IMR-90 (cell line): ENCODE results near the gene MFAP2. TPM values are rescaled to one million over a fixed set of nuclear protein-coding genes. Genes with fewer than 3 reads are reported as not detected.

Source experiments
- ATAC-seq: fragments of 200-7000 bp; cut with Tn5 transposase; 2 replicates; pipeline ENCODE4 v1.9.1; 2020; ENCODE audit warnings: low read depth, mild to moderate bottlenecking, moderate library complexity
- BruUV-seq: library from RNA; stranded (reverse); fragments of 400-500 nt; replicated peaks from 2 replicates; lab custom pipeline; 2021; lab: Mats Ljungman, UMichigan
- CTCF ChIA-PET: fragments of 300-600 bp; formaldehyde crosslinking; extraction: SDS; loops from one replicate; lab custom pipeline; 2021; ENCODE audit warnings: antibody characterized with exemption; lab: Yijun Ruan, JAX
- POLR2A ChIA-PET: fragments of 300-600 bp; sonication (Branson Sonifier 250); formaldehyde crosslinking; loops from one replicate; lab custom pipeline; 2022; ENCODE audit warnings: antibody characterized with exemption; ENCODE audit not compliant: unreplicated experiment; lab: Charles Lee
- DNase-seq: peaks from one replicate; pipeline ENCODE4 v3.0.0; 2013
- H2AFZ ChIP-seq: replicated peaks from 2 replicates; pipeline ENCODE3; 2013; ENCODE audit warnings: low read length, mild to moderate bottlenecking; ENCODE audit not compliant: poor library complexity
- H2AK5ac ChIP-seq: 2 replicates; pipeline ENCODE4 v1.6.1; 2013; ENCODE audit warnings: low read depth, low read length, inconsistent platforms
- H2AK9ac ChIP-seq: replicated peaks from 2 replicates; pipeline ENCODE3; 2013; ENCODE audit warnings: mild to moderate bottlenecking, low read depth, low read length, moderate library complexity; ENCODE audit not compliant: poor library complexity
- H2BK120ac ChIP-seq: 2 replicates; pipeline ENCODE4 v1.6.1; 2013; ENCODE audit warnings: low read depth, low read length, inconsistent platforms
- H2BK15ac ChIP-seq: 3 replicates; pipeline ENCODE4 v1.6.1; 2013; ENCODE audit warnings: low read depth, low read length, inconsistent platforms
- H2BK20ac ChIP-seq: 2 replicates; pipeline ENCODE4 v1.6.1; 2013; ENCODE audit warnings: low read depth, mild to moderate bottlenecking, inconsistent platforms, low read length, moderate library complexity
- H2BK5ac ChIP-seq: 2 replicates; pipeline ENCODE4 v1.6.1; 2013; ENCODE audit warnings: mild to moderate bottlenecking, low read depth, low read length, inconsistent platforms; ENCODE audit not compliant: poor library complexity, severe bottlenecking
- H3K14ac ChIP-seq: replicated peaks from 2 replicates; pipeline ENCODE4 v1.6.1; 2013; ENCODE audit warnings: low read depth, low read length, inconsistent platforms
- H3K18ac ChIP-seq: 2 replicates; pipeline ENCODE4 v1.6.1; 2013; ENCODE audit warnings: low read depth, low read length, control low read depth
- H3K23ac ChIP-seq: 2 replicates; pipeline ENCODE4 v1.6.1; 2013; ENCODE audit warnings: low read depth, low read length, inconsistent platforms
- H3K27ac ChIP-seq: 2 replicates; pipeline ENCODE4 v1.5.1; 2013; ENCODE audit warnings: mild to moderate bottlenecking, control low read depth, low read length; ENCODE audit not compliant: insufficient read depth
- H3K27me3 ChIP-seq: 2 replicates; pipeline ENCODE4 v1.6.1; 2013; ENCODE audit warnings: low read length; ENCODE audit not compliant: control insufficient read depth, insufficient read depth
- H3K36me3 ChIP-seq: 2 replicates; pipeline ENCODE4 v1.6.1; 2013; ENCODE audit warnings: low read length, mixed read lengths; ENCODE audit not compliant: control insufficient read depth, insufficient read depth
- H3K4ac ChIP-seq: 2 replicates; pipeline ENCODE4 v1.6.1; 2013; ENCODE audit warnings: low read depth, low read length, inconsistent platforms
- H3K4me1 ChIP-seq: 2 replicates; pipeline ENCODE4 v1.6.1; 2013; ENCODE audit warnings: low read length, mixed read lengths; ENCODE audit not compliant: control insufficient read depth, insufficient read depth
- H3K4me2 ChIP-seq: 2 replicates; pipeline ENCODE4 v1.6.1; 2013; ENCODE audit warnings: low read depth, mild to moderate bottlenecking, control low read depth, low read length, moderate library complexity
- H3K4me3 ChIP-seq: 2 replicates; pipeline ENCODE4 v1.5.1; 2013; ENCODE audit warnings: low read depth, mild to moderate bottlenecking, control low read depth, low read length, moderate library complexity; ENCODE audit not compliant: insufficient read depth
- H3K56ac ChIP-seq: 2 replicates; pipeline ENCODE4 v1.6.1; 2013; ENCODE audit warnings: low read length, inconsistent platforms; ENCODE audit not compliant: insufficient read depth; ENCODE audit errors: extremely low read depth
- H3K79me1 ChIP-seq, 2 experiments: 2 replicates each; pipeline ENCODE4 v1.6.1; 2013; ENCODE audit warnings: low read length in 2 of 2, inconsistent platforms in 1 of 2, low read depth in 1 of 2
- H3K9ac ChIP-seq: 2 replicates; pipeline ENCODE4 v1.6.1; 2013; ENCODE audit warnings: low read depth, low read length, control low read depth
- H3K9me1 ChIP-seq: 2 replicates; pipeline ENCODE4 v1.6.1; 2013; ENCODE audit warnings: low read length, inconsistent platforms; ENCODE audit not compliant: insufficient read depth
- H3K9me3 ChIP-seq: 2 replicates; pipeline ENCODE4 v1.6.1; 2013; ENCODE audit warnings: low read length; ENCODE audit not compliant: control insufficient read depth, insufficient read depth
- H4K20me1 ChIP-seq: 2 replicates; pipeline ENCODE4 v1.6.1; 2013; ENCODE audit warnings: low read length, inconsistent platforms; ENCODE audit not compliant: insufficient read depth
- H4K5ac ChIP-seq: 2 replicates; pipeline ENCODE4 v1.6.1; 2013; ENCODE audit warnings: mild to moderate bottlenecking, low read depth, low read length, control low read depth
- H4K8ac ChIP-seq, 2 experiments: 2 replicates each; pipeline ENCODE4 v1.6.1; 2013; ENCODE audit warnings: low read depth in 2 of 2, low read length in 2 of 2, control low read depth in 1 of 2, inconsistent platforms in 1 of 2
- H4K91ac ChIP-seq: 2 replicates; pipeline ENCODE4 v1.6.1; 2013; ENCODE audit warnings: low read depth, low read length, inconsistent platforms; ENCODE audit not compliant: insufficient read depth
- BHLHE40 ChIP-seq: fragments of 150-350 bp; IDR thresholded peaks from 2 replicates; pipeline ENCODE4 v1.6.1; 2016; ENCODE audit warnings: mild to moderate bottlenecking, low read depth, low read length
- CEBPB ChIP-seq: IDR thresholded peaks from 2 replicates; pipeline ENCODE4 v1.6.1; 2012; ENCODE audit warnings: low read depth, low read length, improper control_type of control experiment
- CHD1 ChIP-seq: IDR thresholded peaks from 2 replicates; pipeline ENCODE4 v1.6.1; 2012; ENCODE audit warnings: low read depth, low read length, improper control_type of control experiment
- ELK1 ChIP-seq: fragments of 150-350 bp; IDR thresholded peaks from 2 replicates; pipeline ENCODE4 v1.6.1; 2016; ENCODE audit warnings: low read depth, mild to moderate bottlenecking, low read length, moderate library complexity, borderline replicate concordance
- MAFK ChIP-seq: IDR thresholded peaks from 2 replicates; pipeline ENCODE4 v1.6.1; 2012; ENCODE audit warnings: low read depth, low read length, improper control_type of control experiment
- MAZ ChIP-seq: IDR thresholded peaks from 2 replicates; pipeline ENCODE4 v1.6.1; 2012; ENCODE audit warnings: low read depth, mild to moderate bottlenecking, low read length, improper control_type of control experiment, moderate library complexity, borderline replicate concordance
- MXI1 ChIP-seq: IDR thresholded peaks from 2 replicates; pipeline ENCODE4 v1.6.1; 2012; ENCODE audit warnings: low read depth, mild to moderate bottlenecking, low read length, moderate library complexity, borderline replicate concordance
- NFE2L2 ChIP-seq: fragments of 150-350 bp; IDR thresholded peaks from 2 replicates; pipeline ENCODE4 v1.6.1; 2016; ENCODE audit warnings: low read depth, mild to moderate bottlenecking, low read length
- POLR2A ChIP-seq: IDR thresholded peaks from 2 replicates; pipeline ENCODE4 v1.6.1; 2012; ENCODE audit warnings: mild to moderate bottlenecking, low read depth, low read length
- RAD21 ChIP-seq: IDR thresholded peaks from 2 replicates; pipeline ENCODE4 v1.6.1; 2012; ENCODE audit warnings: low read length, improper control_type of control experiment
- RCOR1 ChIP-seq: IDR thresholded peaks from 2 replicates; pipeline ENCODE4 v1.6.1; 2012; ENCODE audit warnings: mild to moderate bottlenecking, low read length, improper control_type of control experiment; ENCODE audit not compliant: insufficient replicate concordance
- RFX5 ChIP-seq: IDR thresholded peaks from 2 replicates; pipeline ENCODE4 v1.8.0; 2012; ENCODE audit warnings: low read depth, mild to moderate bottlenecking, low read length, moderate library complexity
- SMC3 ChIP-seq: fragments of 150-350 bp; IDR thresholded peaks from 2 replicates; pipeline ENCODE4 v1.6.1; 2016; ENCODE audit warnings: low read depth, mild to moderate bottlenecking, antibody characterized with exemption, low read length, moderate library complexity
- WGBS, 2 experiments: methylation state at CpG; one replicate each; pipeline versions ENCODE4 v1.1.5 to v1.1.7; 2013; ENCODE audit warnings: missing lambda C conversion rate in 2 of 2; ENCODE audit not compliant: insufficient read length in 1 of 2; ENCODE audit errors: extremely low coverage in 2 of 2; 5-methylcytosine and 5-hydroxymethylcytosine counted together
- dilution Hi-C: fragments of 300-500 bp; cut with HindIII; formaldehyde crosslinking; loops from one replicate; pipeline ENCODE4 v1.14.3; 2018; ENCODE audit warnings: low sequenced_read_pairs; ENCODE audit not compliant: unreplicated experiment
- in situ Hi-C: fragments of 300-500 bp; cut with MboI; formaldehyde crosslinking; loops from 3 replicates; pipeline ENCODE4 v1.14.3; 2019; ENCODE audit warnings: low sequenced_read_pairs, inconsistent platforms, mixed read lengths
- intact Hi-C: fragments of 100-400 bp; cut with micrococcal nuclease; formaldehyde crosslinking; loops from 2 replicates; pipeline ENCODE4 v1.10.0; 2022
- polyA plus RNA-seq, 3 experiments: library from polyadenylated mRNA; depleted of rRNA; stranded (reverse); fragments of >200 nt; gene quantifications; 2 replicates each; pipeline ENCODE4 v1.2.3, GENCODE V29; 2012; ENCODE audit warnings: low replicate concordance in 1 of 3
- total RNA-seq: library from RNA; depleted of rRNA; stranded (reverse); fragments of >200 nt; gene quantifications from 2 replicates; pipeline ENCODE4 v1.2.3, GENCODE V29; 2012
- TF ChIP-seq, protein P1 (sequence below): conservative IDR thresholded peaks from 2 replicates; pipeline ENCODE4 v1.5.1; 2012; ENCODE audit warnings: mild to moderate bottlenecking, low read depth, low read length, improper control_type of control experiment
- TF ChIP-seq, protein P2 (sequence below): fragments of 150-350 bp; IDR thresholded peaks from 2 replicates; pipeline ENCODE4 v1.6.1; 2017; ENCODE audit warnings: mild to moderate bottlenecking, antibody characterized with exemption, low read length, low read depth

The MFAP2 gene
- total and polyA plus RNA-seq, 2 of the 4 experiments (the other 2 are of a cell fraction): 3.9 to 13.9 TPM

DNA sequence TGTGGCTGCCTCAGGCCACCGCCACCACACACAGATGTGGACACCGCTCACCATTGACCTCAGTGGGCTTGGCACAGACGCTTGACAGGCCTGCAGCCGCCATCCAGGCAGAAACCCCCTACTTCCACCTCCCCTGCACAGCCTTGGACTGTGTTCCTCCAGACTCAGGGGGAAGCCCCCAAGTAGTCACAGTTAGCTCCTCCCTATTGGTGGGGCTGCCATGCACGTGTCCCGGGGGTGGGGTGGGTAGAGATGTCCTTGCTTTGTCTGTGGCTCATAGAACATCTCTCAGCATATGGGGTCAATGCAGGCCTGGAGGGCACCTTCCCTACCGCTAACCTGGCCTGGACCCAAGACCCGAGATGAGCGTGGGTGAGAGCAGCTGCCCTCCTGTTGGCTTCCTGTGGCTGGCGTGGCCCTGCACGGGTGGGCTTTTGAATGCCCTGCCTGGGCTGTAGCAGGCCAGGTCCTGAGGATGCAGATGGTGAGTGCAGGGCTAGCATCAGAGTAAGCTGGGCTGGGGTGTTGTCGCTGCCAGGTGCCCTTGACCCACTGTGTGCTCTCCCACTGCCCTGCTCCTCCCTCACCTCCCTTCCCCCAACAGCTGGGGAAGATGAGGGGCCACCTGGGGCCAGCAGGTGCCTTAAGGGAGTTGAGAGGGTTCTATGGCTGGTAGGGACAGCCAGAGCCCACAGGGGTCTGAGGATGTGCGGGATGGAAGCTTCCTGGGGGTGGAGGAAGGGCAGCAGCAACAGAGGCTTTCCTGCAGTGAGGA, 52.5 kb downstream of the MFAP2 start:
- Histone ChIP-seq H3K18ac (no peak overlapping the region), H3K4me2 (no peak overlapping the region), H3K23ac (no peak overlapping the region), H3K56ac (no peak overlapping the region), H2BK5ac (no peak overlapping the region), H2AFZ (peak overlapping the region; percentile 45), H3K9me1 (peaks cover 7% of the 10 kb centered on the region; the same call in 1 of the 2 replicates), H3K9me3 (no peaks in the 10 kb centered on the region), H3K27ac (no peak overlapping the region), H3K27me3 (no peaks in the 10 kb centered on the region; the same call in 1 of the 2 replicates), H3K4me3 (no peak overlapping the region), H4K5ac (no peak overlapping the region), H3K79me1 (no peaks in the 10 kb centered on the region), H2BK120ac (no peak overlapping the region), H2BK20ac (no peak overlapping the region), H2BK15ac (no peak overlapping the region), H4K91ac (no peak overlapping the region), H3K36me3 (no peaks in the 10 kb centered on the region; the same call in 1 of the 2 replicates), H3K4ac (no peak overlapping the region), H4K20me1 (no peaks in the 10 kb centered on the region; the same call in 1 of the 2 replicates), H3K14ac (no peak overlapping the region), H2AK9ac (no peak overlapping the region), H4K8ac (no peak overlapping the region), H3K4me1 (no peaks in the 10 kb centered on the region), H3K9ac (no peak overlapping the region), H2AK5ac (no peak overlapping the region)
- CTCF ChIA-PET: no interaction called here
- intact Hi-C loops: no loop called here
- dilution Hi-C loops: no loop called here
- WGBS, 2 experiments: 90% methylated on average over 8 of the region's 13 CpGs; no CpG with 5 or more reads in 1 of the 2 experiments
- no peak for ATAC-seq
- in situ Hi-C loops: no loop called here
- POLR2A ChIA-PET: no interaction called here
- DNase-seq: no peak
- BruUV-seq: no TSS peak
- no peak for TF ChIP-seq MAFK
- no peak for TF ChIP-seq BHLHE40
- TF ChIP-seq RFX5: no peak
- no peak for TF ChIP-seq MXI1
- TF ChIP-seq POLR2A: no peak
- TF ChIP-seq SMC3: no peak
- no peak for TF ChIP-seq CEBPB
- TF ChIP-seq, protein P1, sequence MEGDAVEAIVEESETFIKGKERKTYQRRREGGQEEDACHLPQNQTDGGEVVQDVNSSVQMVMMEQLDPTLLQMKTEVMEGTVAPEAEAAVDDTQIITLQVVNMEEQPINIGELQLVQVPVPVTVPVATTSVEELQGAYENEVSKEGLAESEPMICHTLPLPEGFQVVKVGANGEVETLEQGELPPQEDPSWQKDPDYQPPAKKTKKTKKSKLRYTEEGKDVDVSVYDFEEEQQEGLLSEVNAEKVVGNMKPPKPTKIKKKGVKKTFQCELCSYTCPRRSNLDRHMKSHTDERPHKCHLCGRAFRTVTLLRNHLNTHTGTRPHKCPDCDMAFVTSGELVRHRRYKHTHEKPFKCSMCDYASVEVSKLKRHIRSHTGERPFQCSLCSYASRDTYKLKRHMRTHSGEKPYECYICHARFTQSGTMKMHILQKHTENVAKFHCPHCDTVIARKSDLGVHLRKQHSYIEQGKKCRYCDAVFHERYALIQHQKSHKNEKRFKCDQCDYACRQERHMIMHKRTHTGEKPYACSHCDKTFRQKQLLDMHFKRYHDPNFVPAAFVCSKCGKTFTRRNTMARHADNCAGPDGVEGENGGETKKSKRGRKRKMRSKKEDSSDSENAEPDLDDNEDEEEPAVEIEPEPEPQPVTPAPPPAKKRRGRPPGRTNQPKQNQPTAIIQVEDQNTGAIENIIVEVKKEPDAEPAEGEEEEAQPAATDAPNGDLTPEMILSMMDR: no peak
- no peak for TF ChIP-seq CHD1
- TF ChIP-seq NFE2L2: no peak
- TF ChIP-seq ELK1: no peak
- TF ChIP-seq MAZ: no peak
- TF ChIP-seq RCOR1: no peak
- TF ChIP-seq RAD21: no peak
- TF ChIP-seq, protein P2, sequence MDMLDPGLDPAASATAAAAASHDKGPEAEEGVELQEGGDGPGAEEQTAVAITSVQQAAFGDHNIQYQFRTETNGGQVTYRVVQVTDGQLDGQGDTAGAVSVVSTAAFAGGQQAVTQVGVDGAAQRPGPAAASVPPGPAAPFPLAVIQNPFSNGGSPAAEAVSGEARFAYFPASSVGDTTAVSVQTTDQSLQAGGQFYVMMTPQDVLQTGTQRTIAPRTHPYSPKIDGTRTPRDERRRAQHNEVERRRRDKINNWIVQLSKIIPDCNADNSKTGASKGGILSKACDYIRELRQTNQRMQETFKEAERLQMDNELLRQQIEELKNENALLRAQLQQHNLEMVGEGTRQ: no peak
